ENCODE results near the gene RSU1.
"Not testable (repeated sequence)": the region's sequence is repeated elsewhere in the genome, so short reads cannot be mapped to it uniquely, and the experiment has no call there.

Gene RSU1

GRCh38 chr10:16817125-16818019 is at the start of gene RSU1:
Gene RSU1, minus strand, starts transcription at chr10:16817424. Its CDS starts 343 bp downstream, at chr10:16817081.
- peak; percentile 99 for DNase-seq (ENCODE audit: low read depth, low spot score)

- no peak for DNase-seq (ENCODE audit: low read depth, low spot score)
Measured at GRCh38 chr10:16866541-16867275, 49.5 kb upstream of the RSU1 start.

GRCh38 chr10:16865766-16866165 is 48.5 kb upstream of the RSU1 start:
- DNase-seq (ENCODE audit: low read depth, low spot score): no peak

GRCh38 chr10:16863766-16864165 is 46.5 kb upstream of the RSU1 start:
- no peak for DNase-seq (ENCODE audit: low read depth, low spot score)

GRCh38 chr10:16857419-16857818 is 40.2 kb upstream of the RSU1 start:
- DNase-seq (ENCODE audit: low read depth, low spot score): no peak

- DNase-seq (ENCODE audit: low read depth, low spot score): no peak
Measured at GRCh38 chr10:16856567-16856966, 39.3 kb upstream of the RSU1 start.

GRCh38 chr10:16856092-16856491 is 38.9 kb upstream of the RSU1 start:
- no peak for DNase-seq (ENCODE audit: low read depth, low spot score)

- no peak for DNase-seq (ENCODE audit: low read depth, low spot score)
Measured at GRCh38 chr10:16854623-16855022, 37.4 kb upstream of the RSU1 start.

- DNase-seq (ENCODE audit: low read depth, low spot score): no peak
Measured at GRCh38 chr10:16853809-16854208, 36.6 kb upstream of the RSU1 start.

GRCh38 chr10:16853201-16853600 is 36.0 kb upstream of the RSU1 start:
- DNase-seq (ENCODE audit: low read depth, low spot score): no peak

GRCh38 chr10:16852624-16853023 is 35.4 kb upstream of the RSU1 start:
- DNase-seq (ENCODE audit: low read depth, low spot score): no peak

- no peak for DNase-seq (ENCODE audit: low read depth, low spot score)
Measured at GRCh38 chr10:16848562-16849154, 31.4 kb upstream of the RSU1 start.

GRCh38 chr10:16847644-16848043 is 30.4 kb upstream of the RSU1 start:
- no peak for DNase-seq (ENCODE audit: low read depth, low spot score)

GRCh38 chr10:16845248-16845647 is 28.0 kb upstream of the RSU1 start:
- no peak for DNase-seq (ENCODE audit: low read depth, low spot score)

GRCh38 chr10:16843252-16843870 is 26.1 kb upstream of the RSU1 start:
- DNase-seq (ENCODE audit: low read depth, low spot score): no peak

- DNase-seq (ENCODE audit: low read depth, low spot score): peak; percentile 2
Measured at GRCh38 chr10:16835228-16835627, 18.0 kb upstream of the RSU1 start.

GRCh38 chr10:16832351-16833080 is 15.3 kb upstream of the RSU1 start:
- no peak for DNase-seq (ENCODE audit: low read depth, low spot score)

GRCh38 chr10:16828701-16829175 is 11.5 kb upstream of the RSU1 start:
- no peak for DNase-seq (ENCODE audit: low read depth, low spot score)

- peak; percentile 29 for DNase-seq (ENCODE audit: low read depth, low spot score)
Measured at GRCh38 chr10:16828114-16828568, 10.9 kb upstream of the RSU1 start.

- DNase-seq (ENCODE audit: low read depth, low spot score): not testable (repeated sequence)
Measured at GRCh38 chr10:16827474-16827873, 10.2 kb upstream of the RSU1 start.

All from activated naive CD8-positive, alpha-beta T cell treated with anti-CD3 and anti-CD28 coated beads, Interleukin-2, amount 50 U/mL, for 16 hours (primary cell).